Right atrium auricular region (tissue), 2 donors: ENCODE data around the gene BFSP1. TPM values are rescaled to one million over a fixed set of nuclear protein-coding genes. Genes with fewer than 3 reads are reported as not detected.

ENCODE experiments used
- DNase-seq: peaks from one replicate; pipeline ENCODE4 v3.0.0-alpha.2; 2019; ENCODE audit warnings: low spot score
- H3K27ac ChIP-seq, 2 donors: fragments of 200-600 bp; sonication (generic); 1 replicate in 1 of 2; 2 replicates in 1 of 2; pipeline ENCODE4 v1.5.1; 2016 to 2019
- H3K27me3 ChIP-seq, 2 donors: fragments of 200-600 bp; sonication (generic); one replicate each; pipeline versions ENCODE4 v1.5.1 to v1.6.0; 2017 to 2019
- H3K36me3 ChIP-seq: fragments of 200-600 bp; sonication (generic); one replicate; pipeline ENCODE4 v1.5.1; 2016
- H3K4me1 ChIP-seq, 2 donors: fragments of 200-600 bp; sonication (generic); one replicate each; pipeline versions ENCODE4 v1.5.1 to v1.6.0; 2017 to 2019
- H3K4me3 ChIP-seq, 2 donors: fragments of 200-600 bp; sonication (generic); 1 replicate in 1 of 2; 2 replicates in 1 of 2; pipeline ENCODE4 v1.5.1; 2017 to 2019; ENCODE audit warnings: mild to moderate bottlenecking in 1 of 2, moderate library complexity in 1 of 2
- H3K9me3 ChIP-seq, 2 donors: fragments of 200-600 bp; sonication (generic); one replicate each; pipeline ENCODE4 v1.5.1; 2019
- total RNA-seq, 2 donors: library from RNA; depleted of rRNA; stranded (reverse); fragments of >200 nt; gene quantifications; one replicate each; pipeline ENCODE4 v1.1.0, GENCODE V29; 2016
- TF ChIP-seq, protein P1 (sequence below), 2 donors: fragments of 200-600 bp; sonication (generic); IDR thresholded peaks; one replicate each; pipeline ENCODE4 v1.5.1; 2019; ENCODE audit warnings: antibody characterized with exemption in 2 of 2

BFSP1 gene
- total RNA-seq, 2 donors from 2014 or later = 0.51 to 1.3 TPM

DNA sequence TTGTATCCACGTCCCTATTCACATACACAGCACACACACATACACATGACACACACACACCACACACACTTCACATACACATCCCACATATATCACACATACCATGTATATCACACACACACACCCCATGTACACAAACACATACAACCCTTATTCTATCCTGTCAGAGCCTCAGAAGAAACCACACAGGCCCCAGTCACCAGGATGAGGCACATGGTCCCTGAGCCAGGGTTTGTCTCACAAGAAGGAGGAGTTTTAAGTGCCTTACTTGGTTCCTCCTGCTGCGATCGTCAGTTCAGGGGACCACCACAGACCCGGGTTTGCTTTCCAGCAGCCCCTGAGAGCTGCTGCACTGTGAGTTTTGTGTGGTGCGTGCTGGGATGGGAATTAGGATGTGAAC, 23.6 kb downstream of the BFSP1 start:
- Histone ChIP-seq H3K27me3 (no peaks in the 10 kb centered on the region), H3K4me1 (peaks cover 0 to 14% of the 10 kb centered on the region in 2 donors), H3K9me3 (no peaks in the 10 kb centered on the region), H3K36me3 (no peaks in the 10 kb centered on the region), H3K27ac (no peak overlapping the region), H3K4me3 (no peak overlapping the region)
- no peak for DNase-seq
- TF ChIP-seq, protein P1, sequence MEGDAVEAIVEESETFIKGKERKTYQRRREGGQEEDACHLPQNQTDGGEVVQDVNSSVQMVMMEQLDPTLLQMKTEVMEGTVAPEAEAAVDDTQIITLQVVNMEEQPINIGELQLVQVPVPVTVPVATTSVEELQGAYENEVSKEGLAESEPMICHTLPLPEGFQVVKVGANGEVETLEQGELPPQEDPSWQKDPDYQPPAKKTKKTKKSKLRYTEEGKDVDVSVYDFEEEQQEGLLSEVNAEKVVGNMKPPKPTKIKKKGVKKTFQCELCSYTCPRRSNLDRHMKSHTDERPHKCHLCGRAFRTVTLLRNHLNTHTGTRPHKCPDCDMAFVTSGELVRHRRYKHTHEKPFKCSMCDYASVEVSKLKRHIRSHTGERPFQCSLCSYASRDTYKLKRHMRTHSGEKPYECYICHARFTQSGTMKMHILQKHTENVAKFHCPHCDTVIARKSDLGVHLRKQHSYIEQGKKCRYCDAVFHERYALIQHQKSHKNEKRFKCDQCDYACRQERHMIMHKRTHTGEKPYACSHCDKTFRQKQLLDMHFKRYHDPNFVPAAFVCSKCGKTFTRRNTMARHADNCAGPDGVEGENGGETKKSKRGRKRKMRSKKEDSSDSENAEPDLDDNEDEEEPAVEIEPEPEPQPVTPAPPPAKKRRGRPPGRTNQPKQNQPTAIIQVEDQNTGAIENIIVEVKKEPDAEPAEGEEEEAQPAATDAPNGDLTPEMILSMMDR (IDR thresholded peaks at IDR 0.05) = no peak

DNA sequence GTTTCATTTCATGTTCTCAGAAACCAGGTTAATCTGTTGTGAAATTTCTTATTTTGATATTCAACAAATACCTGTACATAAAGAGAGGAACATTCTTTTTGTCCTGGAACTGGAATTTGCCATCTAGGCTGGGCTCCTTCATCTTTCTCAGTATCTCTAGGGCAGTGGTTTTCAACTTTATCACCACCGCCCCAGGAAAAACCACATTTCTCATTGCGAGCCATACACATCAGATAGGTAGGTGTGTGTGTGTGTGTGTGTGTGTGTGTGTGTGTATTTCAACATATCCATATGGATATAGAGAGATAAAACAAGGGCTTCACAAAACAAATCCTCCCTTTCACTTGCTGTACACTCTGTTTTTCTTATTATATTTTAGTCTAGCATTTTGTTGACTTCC, 24.1 kb downstream of the BFSP1 start:
- Histone ChIP-seq H3K27me3 (no peaks in the 10 kb centered on the region), H3K4me3 (no peak overlapping the region), H3K27ac (no peak overlapping the region), H3K9me3 (no peaks in the 10 kb centered on the region), H3K36me3 (no peaks in the 10 kb centered on the region), H3K4me1 (peaks cover 0 to 14% of the 10 kb centered on the region in 2 donors)
- TF ChIP-seq, protein P1 (IDR thresholded peaks at IDR 0.05) = no peak
- DNase-seq = no peak

DNA sequence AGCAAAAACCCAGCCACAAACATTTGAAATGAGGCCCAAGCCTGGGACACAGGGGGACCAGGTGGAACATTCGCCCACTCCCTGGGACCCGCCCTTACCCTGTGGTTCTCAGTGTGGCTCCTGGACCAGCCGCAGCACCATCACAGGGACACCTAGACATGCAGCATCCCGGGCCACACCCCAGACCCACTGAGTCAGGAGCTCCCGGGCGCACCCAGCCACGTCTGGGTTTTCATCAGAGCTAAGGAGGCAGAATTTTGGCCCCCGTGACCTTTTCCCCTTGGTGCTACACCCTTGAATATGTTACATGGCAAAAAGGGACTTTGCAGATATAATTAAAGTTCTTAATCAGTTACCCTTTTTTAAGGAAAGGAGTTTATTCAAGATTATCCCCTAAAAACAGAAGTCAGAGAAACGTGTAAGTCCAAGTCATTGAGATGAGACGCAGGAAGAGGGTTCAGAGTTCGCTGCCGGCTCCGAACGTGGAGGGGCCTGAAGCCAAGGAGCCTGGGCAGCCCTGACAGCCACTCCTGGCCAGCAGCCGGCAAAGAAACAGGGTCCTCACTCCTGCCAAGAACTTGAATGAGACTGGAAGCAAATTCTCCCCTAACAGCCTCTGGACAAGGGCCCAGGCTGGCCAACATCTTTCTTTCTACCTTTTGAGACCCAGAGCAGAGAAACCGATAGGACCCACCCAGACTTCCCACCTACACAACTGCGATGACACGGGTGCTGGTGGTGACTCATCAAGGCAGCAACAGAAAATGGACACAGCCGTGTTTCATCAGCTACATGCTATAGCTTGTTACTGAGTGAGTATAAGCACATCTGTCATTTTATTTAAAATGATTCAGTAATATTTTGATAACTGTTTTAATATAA, 25.3 kb downstream of the BFSP1 start:
- TF ChIP-seq, protein P1 (IDR thresholded peaks at IDR 0.05) = no peak
- no peaks in the 10 kb centered on the region for H3K9me3 ChIP-seq
- H3K36me3 ChIP-seq = no peaks in the 10 kb centered on the region
- peak overlapping the region in 1 of 2 donors; percentile 52 for H3K4me3 ChIP-seq
- no peaks in the 10 kb centered on the region for H3K27me3 ChIP-seq
- H3K27ac ChIP-seq = no peak overlapping the region
- H3K4me1 ChIP-seq = peaks cover 0 to 14% of the 10 kb centered on the region in 2 donors
- no peak for DNase-seq

DNA sequence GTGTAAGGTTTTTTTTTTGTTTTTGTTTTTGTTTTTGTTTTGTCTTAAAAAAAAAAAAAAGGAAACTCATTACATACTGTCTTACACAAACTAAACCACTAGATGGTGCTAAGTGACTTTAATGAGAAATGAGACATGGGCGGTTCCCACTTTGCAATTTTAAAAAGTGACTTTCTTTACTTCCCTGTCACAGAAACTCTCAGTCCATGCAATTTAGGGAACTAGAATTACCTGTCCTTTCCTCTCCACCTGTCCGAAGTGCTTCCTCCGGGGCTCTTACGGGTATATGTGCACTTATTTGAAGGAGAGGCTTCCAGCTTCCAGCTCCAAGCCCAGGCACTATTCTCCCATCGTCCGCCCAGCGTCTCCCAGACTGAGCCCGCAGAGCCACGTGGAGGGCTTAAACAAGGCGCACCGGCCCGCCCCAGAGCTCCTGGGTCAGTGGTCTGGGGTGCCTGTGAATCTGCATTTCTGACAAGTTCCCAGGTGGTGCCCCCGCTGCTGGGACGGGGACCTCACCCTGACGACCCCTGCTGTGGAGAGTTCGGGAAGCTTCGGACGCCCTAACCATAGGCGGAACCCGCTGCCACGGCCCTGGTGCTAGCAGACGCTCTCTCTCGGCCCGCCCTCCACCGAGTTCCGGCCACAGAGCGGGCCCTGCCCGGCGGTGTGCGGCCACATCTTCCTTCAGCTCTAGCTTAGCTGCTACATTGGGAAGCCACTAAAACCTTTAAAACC, 26.1 kb downstream of the BFSP1 start:
- H3K9me3 ChIP-seq = no peaks in the 10 kb centered on the region
- peak overlapping the region; percentile 15 to 52 for H3K4me3 ChIP-seq
- no peaks in the 10 kb centered on the region for H3K27me3 ChIP-seq
- H3K4me1 ChIP-seq = peaks cover 0 to 14% of the 10 kb centered on the region in 2 donors
- no peaks in the 10 kb centered on the region for H3K36me3 ChIP-seq
- peak; percentile 63 for DNase-seq
- no peak overlapping the region for H3K27ac ChIP-seq
- TF ChIP-seq, protein P1 (IDR thresholded peaks at IDR 0.05) = peak; percentile 64 to 73

DNA sequence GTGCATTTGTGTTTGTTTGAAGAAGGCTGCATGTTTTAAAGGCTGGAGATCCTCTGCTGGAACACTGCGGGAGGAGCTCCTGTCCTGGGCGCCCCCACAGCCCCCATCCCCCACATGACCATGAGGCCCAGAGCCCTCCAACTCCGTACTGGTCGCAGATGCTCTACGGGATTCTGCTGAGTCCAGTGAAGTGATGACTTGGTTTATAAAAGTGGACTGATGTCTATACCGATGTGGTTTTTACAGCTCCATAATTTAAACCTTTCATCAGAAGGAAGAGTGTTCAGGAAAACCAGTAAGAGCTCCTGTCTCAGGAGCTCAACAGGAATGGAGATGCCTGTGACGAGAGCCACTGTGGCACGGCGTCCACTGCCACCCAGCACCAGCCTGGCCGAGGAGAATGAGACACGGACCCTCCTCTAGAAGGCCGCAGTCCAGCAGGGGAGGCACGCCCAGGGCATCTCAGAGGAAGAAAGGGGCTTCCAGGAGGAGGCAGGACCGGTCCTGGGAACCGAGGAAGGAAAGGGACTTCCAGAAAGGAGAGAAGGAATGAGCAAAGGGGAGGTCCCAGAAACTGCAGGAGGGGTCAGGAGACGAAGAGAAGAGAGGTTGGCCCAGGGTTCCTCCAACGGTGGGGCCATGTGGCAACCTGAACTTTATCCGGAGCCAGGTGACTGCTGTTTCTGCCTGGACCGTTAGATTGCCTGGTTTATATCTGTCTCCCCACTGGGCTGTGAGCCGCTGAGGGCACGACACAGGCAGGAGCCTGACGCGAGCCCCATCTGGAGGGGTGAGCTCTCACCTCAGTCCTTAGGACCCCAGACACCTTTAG, 26.9 kb downstream of the BFSP1 start:
- H3K9me3 ChIP-seq = no peaks in the 10 kb centered on the region
- no peaks in the 10 kb centered on the region for H3K27me3 ChIP-seq
- no peak overlapping the region for H3K27ac ChIP-seq
- peak overlapping the region; percentile 15 to 52 for H3K4me3 ChIP-seq
- TF ChIP-seq, protein P1 (IDR thresholded peaks at IDR 0.05) = no peak
- no peak for DNase-seq
- H3K36me3 ChIP-seq = no peaks in the 10 kb centered on the region
- peaks cover 0 to 14% of the 10 kb centered on the region in 2 donors for H3K4me1 ChIP-seq
